IMR-90 (cell line): ENCODE results near the gene TBC1D9B.

Source experiments
- CEBPB ChIP-seq: IDR thresholded peaks from 2 replicates; pipeline ENCODE4 v1.6.1; 2012; ENCODE audit warnings: low read depth, low read length, improper control_type of control experiment
- CTCF ChIP-seq: conservative IDR thresholded peaks from 2 replicates; pipeline ENCODE4 v1.5.1; 2012; ENCODE audit warnings: mild to moderate bottlenecking, low read depth, low read length, improper control_type of control experiment
- ELK1 ChIP-seq: fragments of 150-350 bp; IDR thresholded peaks from 2 replicates; pipeline ENCODE4 v1.6.1; 2016; ENCODE audit warnings: low read depth, mild to moderate bottlenecking, low read length, moderate library complexity, borderline replicate concordance
- FOS ChIP-seq: fragments of 150-350 bp; IDR thresholded peaks from 2 replicates; pipeline ENCODE4 v1.6.1; 2016; ENCODE audit warnings: low read depth, low read length
- MXI1 ChIP-seq: IDR thresholded peaks from 2 replicates; pipeline ENCODE4 v1.6.1; 2012; ENCODE audit warnings: low read depth, mild to moderate bottlenecking, low read length, moderate library complexity, borderline replicate concordance
- POLR2A ChIP-seq: IDR thresholded peaks from 2 replicates; pipeline ENCODE4 v1.6.1; 2012; ENCODE audit warnings: mild to moderate bottlenecking, low read depth, low read length
- RCOR1 ChIP-seq: IDR thresholded peaks from 2 replicates; pipeline ENCODE4 v1.6.1; 2012; ENCODE audit warnings: mild to moderate bottlenecking, low read length, improper control_type of control experiment; ENCODE audit not compliant: insufficient replicate concordance
- RFX5 ChIP-seq: IDR thresholded peaks from 2 replicates; pipeline ENCODE4 v1.8.0; 2012; ENCODE audit warnings: low read depth, mild to moderate bottlenecking, low read length, moderate library complexity
- SMC3 ChIP-seq: fragments of 150-350 bp; IDR thresholded peaks from 2 replicates; pipeline ENCODE4 v1.6.1; 2016; ENCODE audit warnings: low read depth, mild to moderate bottlenecking, antibody characterized with exemption, low read length, moderate library complexity
- USF2 ChIP-seq: fragments of 150-350 bp; IDR thresholded peaks from 2 replicates; pipeline ENCODE4 v1.6.1; 2017; ENCODE audit warnings: mild to moderate bottlenecking, antibody characterized with exemption, low read length, low read depth

DNA sequence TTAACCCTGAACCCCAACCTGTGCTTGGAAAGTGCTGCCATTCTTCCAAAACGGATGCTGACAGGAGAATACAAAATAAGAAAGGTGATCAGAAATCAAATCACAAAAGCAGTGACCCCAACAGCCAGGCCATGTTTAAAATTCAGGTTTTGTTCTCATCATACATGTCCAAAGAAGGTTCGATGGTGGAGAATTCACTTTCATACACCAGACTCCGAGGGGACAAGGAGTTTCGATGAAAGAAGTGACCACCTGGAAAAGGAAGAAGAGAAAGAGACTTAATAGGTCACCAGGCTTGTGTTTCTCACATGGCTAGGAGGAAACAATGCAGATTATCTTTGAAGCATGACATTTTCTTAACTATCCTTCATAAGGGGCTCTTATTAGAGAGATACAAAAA is 12.5 kb upstream of the TBC1D9B start:
- TF ChIP-seq CTCF (no peak), FOS (no peak), RCOR1 (no peak), USF2 (no peak), MXI1 (no peak), ELK1 (no peak), CEBPB (no peak), POLR2A (no peak), RFX5 (no peak), SMC3 (no peak)
